HepG2 (cell line): ENCODE results near the gene SERP1. TPM values are rescaled to one million over a fixed set of nuclear protein-coding genes. Genes with fewer than 3 reads are reported as not detected.

Experiments used
- CHCHD3 ChIP-seq: sonication (generic); formaldehyde crosslinking; IDR thresholded peaks from 2 replicates; pipeline ENCODE4 v1.8.0; 2022; ENCODE audit warnings: mild to moderate bottlenecking, missing genetic modification reagents, moderate library complexity
- FOXJ3 ChIP-seq: sonication (generic); formaldehyde crosslinking; IDR thresholded peaks from 2 replicates; pipeline ENCODE4 v1.4.0; 2020; ENCODE audit warnings: missing genetic modification reagents, mild to moderate bottlenecking, borderline replicate concordance
- GTF3A ChIP-seq: sonication (generic); formaldehyde crosslinking; conservative IDR thresholded peaks from 2 replicates; pipeline ENCODE4 v1.4.0; 2020; ENCODE audit warnings: mild to moderate bottlenecking, missing genetic modification reagents
- HNRNPK ChIP-seq: fragments of 200-400 bp; formaldehyde crosslinking; IDR thresholded peaks from 2 replicates; pipeline ENCODE4 v1.6.1; 2018; ENCODE audit warnings: low read length, low read depth, moderate library complexity, mild to moderate bottlenecking; ENCODE audit not compliant: poor library complexity, severe bottlenecking
- KDM4B ChIP-seq: sonication (generic); formaldehyde crosslinking; IDR thresholded peaks from 2 replicates; pipeline ENCODE4 v1.4.0; 2020; ENCODE audit warnings: missing genetic modification reagents
- MBD4 ChIP-seq: IDR thresholded peaks from 2 replicates; pipeline ENCODE4 v1.6.1; 2012; ENCODE audit warnings: low read length, inconsistent platforms, borderline replicate concordance
- MLLT10 ChIP-seq: sonication (generic); formaldehyde crosslinking; IDR thresholded peaks from 2 replicates; pipeline ENCODE4 v1.4.0; 2020; ENCODE audit warnings: missing genetic modification reagents
- MTA3 ChIP-seq: sonication (generic); formaldehyde crosslinking; IDR thresholded peaks from 2 replicates; pipeline ENCODE4 v1.4.0; 2020; ENCODE audit warnings: missing genetic modification reagents
- NCOA5 ChIP-seq: sonication (generic); formaldehyde crosslinking; IDR thresholded peaks from 2 replicates; pipeline ENCODE4 v1.4.0; 2020; ENCODE audit warnings: missing genetic modification reagents
- PAF1 ChIP-seq: IDR thresholded peaks from 2 replicates; pipeline ENCODE4 v1.6.1; 2016; ENCODE audit warnings: missing genetic modification reagents, missing compliant biosample characterization
- PRPF4 ChIP-seq: fragments of 200-400 bp; formaldehyde crosslinking; IDR thresholded peaks from 2 replicates; pipeline ENCODE4 v1.6.1; 2016; ENCODE audit warnings: low read length, low read depth; ENCODE audit not compliant: poor library complexity, severe bottlenecking
- TBL1XR1 ChIP-seq: fragments of 150-350 bp; IDR thresholded peaks from 2 replicates; pipeline ENCODE4 v1.6.1; 2014; ENCODE audit warnings: borderline replicate concordance, low read length; ENCODE audit not compliant: partially characterized antibody
- ZBTB3 ChIP-seq: sonication (generic); formaldehyde crosslinking; IDR thresholded peaks from 2 replicates; pipeline ENCODE4 v1.4.0; 2020; ENCODE audit warnings: low read depth, mild to moderate bottlenecking, moderate library complexity, missing genetic modification reagents, borderline replicate concordance
- ZFP36L2 ChIP-seq: sonication (generic); formaldehyde crosslinking; IDR thresholded peaks from 2 replicates; pipeline ENCODE4 v1.4.0; 2020; ENCODE audit warnings: missing genetic modification reagents
- ZNF619 ChIP-seq: sonication (generic); formaldehyde crosslinking; IDR thresholded peaks from 2 replicates; pipeline ENCODE4 v1.4.0; 2020; ENCODE audit warnings: mild to moderate bottlenecking, missing genetic modification reagents
- polyA plus RNA-seq, 8 experiments: library from polyadenylated mRNA; depleted of rRNA in 3 of 8; stranded (reverse) in 7 of 8; unstranded in 1 of 8; fragments of >200 nt; fragmentation: Illumina TruSeq in 4 of 8; extraction: Trizol in 4 of 8; gene quantifications; 2 replicates each; pipeline versions ENCODE4 v1.2.1 to v1.2.3, GENCODE V29; 2011 to 2016; ENCODE audit warnings: low read depth in 4 of 8, missing spikeins in 1 of 8, mixed read lengths in 1 of 8; ENCODE audit not compliant: insufficient read depth in 1 of 8
- total RNA-seq, 5 experiments: library from RNA; depleted of rRNA; stranded (reverse); fragments of >200 nt; fragmentation: Illumina TruSeq; extraction: Trizol; gene quantifications; 2 replicates each; pipeline ENCODE4 v1.2.3, GENCODE V29; 2016; ENCODE audit warnings: low read depth in 1 of 5
- TF ChIP-seq, protein P1 (sequence below): sonication (generic); formaldehyde crosslinking; IDR thresholded peaks from 2 replicates; pipeline ENCODE4 v1.4.0; 2020; ENCODE audit warnings: missing genetic modification reagents, borderline replicate concordance
- TF ChIP-seq, protein P2 (sequence below), 2 experiments: sonication (generic) in 1 of 2; formaldehyde crosslinking in 1 of 2; IDR thresholded peaks; 2 replicates each; pipeline versions ENCODE4 v1.4.0 to v1.6.1; 2016 to 2020; ENCODE audit warnings: borderline replicate concordance in 1 of 2, low read depth in 1 of 2, mild to moderate bottlenecking in 1 of 2, missing genetic modification reagents in 1 of 2
- TF ChIP-seq, protein P3 (sequence below): sonication (generic); formaldehyde crosslinking; IDR thresholded peaks from 2 replicates; pipeline ENCODE4 v1.4.0; 2020; ENCODE audit warnings: mild to moderate bottlenecking, missing genetic modification reagents, borderline replicate concordance
- TF ChIP-seq, protein P4 (sequence below): sonication (generic); formaldehyde crosslinking; IDR thresholded peaks from 2 replicates; pipeline ENCODE4 v1.4.0; 2020; ENCODE audit warnings: mild to moderate bottlenecking, missing genetic modification reagents

Gene SERP1
- total and polyA plus RNA-seq, 2 of the 13 experiments (the other 11 are each of a cell fraction or from before 2014, with no cell fraction given), result 61.2 to 95.0 TPM

DNA sequence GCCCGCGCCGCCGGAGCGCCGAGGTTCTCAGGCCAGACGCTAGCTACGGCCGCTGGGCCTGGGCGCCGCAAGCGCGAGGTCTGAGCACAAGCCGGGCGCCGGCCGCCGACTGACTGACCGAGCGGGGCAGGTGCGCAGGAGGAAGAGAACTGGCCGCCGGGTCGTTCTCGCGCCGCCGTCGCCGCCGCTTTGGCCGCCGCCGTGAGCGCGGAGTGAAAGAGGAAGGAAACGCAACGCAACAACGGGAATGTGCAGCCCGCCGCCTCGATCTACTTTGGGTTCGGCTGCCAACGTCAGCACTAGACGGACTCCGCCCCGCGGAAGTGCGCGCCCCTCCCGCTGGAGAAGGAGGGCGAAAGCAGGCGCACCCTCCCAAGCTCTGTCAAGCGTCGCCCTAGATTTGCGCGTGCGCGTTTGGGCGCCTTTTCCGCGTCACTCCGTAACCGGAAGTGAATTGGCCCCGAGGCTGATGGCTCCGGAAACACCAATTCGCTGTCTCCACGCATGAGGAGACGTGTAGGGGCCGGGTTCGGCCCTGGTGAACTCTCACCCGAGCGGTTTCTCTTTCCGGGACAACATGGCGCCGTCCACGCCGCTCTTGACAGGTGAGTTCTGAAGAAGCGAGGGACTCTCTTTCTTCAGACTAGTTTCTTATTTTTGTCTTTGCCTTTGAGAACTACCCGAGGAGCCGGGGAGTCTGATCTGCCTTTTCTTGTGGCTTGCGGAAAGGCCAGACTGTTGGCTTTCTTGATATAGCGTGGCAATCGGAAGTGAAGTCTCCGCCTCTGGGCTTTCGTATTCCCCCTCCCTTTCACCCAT, at the start of gene SERP1, which contains the start of gene EIF2A (continued):
- TF ChIP-seq, protein P1, sequence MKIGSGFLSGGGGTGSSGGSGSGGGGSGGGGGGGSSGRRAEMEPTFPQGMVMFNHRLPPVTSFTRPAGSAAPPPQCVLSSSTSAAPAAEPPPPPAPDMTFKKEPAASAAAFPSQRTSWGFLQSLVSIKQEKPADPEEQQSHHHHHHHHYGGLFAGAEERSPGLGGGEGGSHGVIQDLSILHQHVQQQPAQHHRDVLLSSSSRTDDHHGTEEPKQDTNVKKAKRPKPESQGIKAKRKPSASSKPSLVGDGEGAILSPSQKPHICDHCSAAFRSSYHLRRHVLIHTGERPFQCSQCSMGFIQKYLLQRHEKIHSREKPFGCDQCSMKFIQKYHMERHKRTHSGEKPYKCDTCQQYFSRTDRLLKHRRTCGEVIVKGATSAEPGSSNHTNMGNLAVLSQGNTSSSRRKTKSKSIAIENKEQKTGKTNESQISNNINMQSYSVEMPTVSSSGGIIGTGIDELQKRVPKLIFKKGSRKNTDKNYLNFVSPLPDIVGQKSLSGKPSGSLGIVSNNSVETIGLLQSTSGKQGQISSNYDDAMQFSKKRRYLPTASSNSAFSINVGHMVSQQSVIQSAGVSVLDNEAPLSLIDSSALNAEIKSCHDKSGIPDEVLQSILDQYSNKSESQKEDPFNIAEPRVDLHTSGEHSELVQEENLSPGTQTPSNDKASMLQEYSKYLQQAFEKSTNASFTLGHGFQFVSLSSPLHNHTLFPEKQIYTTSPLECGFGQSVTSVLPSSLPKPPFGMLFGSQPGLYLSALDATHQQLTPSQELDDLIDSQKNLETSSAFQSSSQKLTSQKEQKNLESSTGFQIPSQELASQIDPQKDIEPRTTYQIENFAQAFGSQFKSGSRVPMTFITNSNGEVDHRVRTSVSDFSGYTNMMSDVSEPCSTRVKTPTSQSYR (CRISPR knock-in tag), result no peak
- TF ChIP-seq ZFP36L2 (CRISPR knock-in tag) (no peak), ZBTB3 (CRISPR knock-in tag) (no peak), HNRNPK (no peak), MTA3 (CRISPR knock-in tag) (no peak), KDM4B (CRISPR knock-in tag) (no peak), MLLT10 (no peak), MBD4 (no peak), PAF1 (CRISPR knock-in tag) (no peak), GTF3A (no peak), FOXJ3 (peak; percentile 56; the same call in 1 of the 2 replicates), TBL1XR1 (no peak), NCOA5 (CRISPR knock-in tag) (no peak), ZNF619 (CRISPR knock-in tag) (no peak), CHCHD3 (peak; percentile 75; the same call in 1 of the 2 replicates), PRPF4 (no peak)
- TF ChIP-seq, protein P2, sequence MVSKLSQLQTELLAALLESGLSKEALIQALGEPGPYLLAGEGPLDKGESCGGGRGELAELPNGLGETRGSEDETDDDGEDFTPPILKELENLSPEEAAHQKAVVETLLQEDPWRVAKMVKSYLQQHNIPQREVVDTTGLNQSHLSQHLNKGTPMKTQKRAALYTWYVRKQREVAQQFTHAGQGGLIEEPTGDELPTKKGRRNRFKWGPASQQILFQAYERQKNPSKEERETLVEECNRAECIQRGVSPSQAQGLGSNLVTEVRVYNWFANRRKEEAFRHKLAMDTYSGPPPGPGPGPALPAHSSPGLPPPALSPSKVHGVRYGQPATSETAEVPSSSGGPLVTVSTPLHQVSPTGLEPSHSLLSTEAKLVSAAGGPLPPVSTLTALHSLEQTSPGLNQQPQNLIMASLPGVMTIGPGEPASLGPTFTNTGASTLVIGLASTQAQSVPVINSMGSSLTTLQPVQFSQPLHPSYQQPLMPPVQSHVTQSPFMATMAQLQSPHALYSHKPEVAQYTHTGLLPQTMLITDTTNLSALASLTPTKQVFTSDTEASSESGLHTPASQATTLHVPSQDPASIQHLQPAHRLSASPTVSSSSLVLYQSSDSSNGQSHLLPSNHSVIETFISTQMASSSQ (IDR thresholded peaks at IDR 0.05; ENCODE audit: low read depth), result no peak; the same call in 1 of the 2 replicates
- TF ChIP-seq, protein P2 (CRISPR knock-in tag; IDR thresholded peaks at IDR 0.05; ENCODE audit: borderline replicate concordance), result peak; percentile 82; the same call in 1 of the 2 replicates
- TF ChIP-seq, protein P3, sequence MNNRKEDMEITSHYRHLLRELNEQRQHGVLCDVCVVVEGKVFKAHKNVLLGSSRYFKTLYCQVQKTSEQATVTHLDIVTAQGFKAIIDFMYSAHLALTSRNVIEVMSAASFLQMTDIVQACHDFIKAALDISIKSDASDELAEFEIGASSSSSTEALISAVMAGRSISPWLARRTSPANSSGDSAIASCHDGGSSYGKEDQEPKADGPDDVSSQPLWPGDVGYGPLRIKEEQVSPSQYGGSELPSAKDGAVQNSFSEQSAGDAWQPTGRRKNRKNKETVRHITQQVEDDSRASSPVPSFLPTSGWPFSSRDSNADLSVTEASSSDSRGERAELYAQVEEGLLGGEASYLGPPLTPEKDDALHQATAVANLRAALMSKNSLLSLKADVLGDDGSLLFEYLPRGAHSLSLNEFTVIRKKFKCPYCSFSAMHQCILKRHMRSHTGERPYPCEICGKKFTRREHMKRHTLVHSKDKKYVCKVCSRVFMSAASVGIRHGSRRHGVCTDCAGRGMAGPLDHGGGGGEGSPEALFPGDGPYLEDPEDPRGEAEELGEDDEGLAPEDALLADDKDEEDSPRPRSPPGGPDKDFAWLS (CRISPR knock-in tag), result no peak
- TF ChIP-seq, protein P4, sequence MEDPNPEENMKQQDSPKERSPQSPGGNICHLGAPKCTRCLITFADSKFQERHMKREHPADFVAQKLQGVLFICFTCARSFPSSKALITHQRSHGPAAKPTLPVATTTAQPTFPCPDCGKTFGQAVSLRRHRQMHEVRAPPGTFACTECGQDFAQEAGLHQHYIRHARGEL, result no peak
